ENCODE data around the gene DCST2. TPM values are rescaled to one million over a fixed set of nuclear protein-coding genes. Genes with fewer than 3 reads are reported as not detected.

DCST2 gene
- total RNA-seq, 2 experiments from 2014 or later: 0.46 to 0.67 TPM

GRCh38 chr1:155049651-155050559, 16.3 kb upstream of the DCST2 start:
- H3K27ac Mint-ChIP-seq: peak overlapping the region; percentile 51

GRCh38 chr1:155048449-155049334, 15.1 kb upstream of the DCST2 start:
- Mint-ChIP-seq H3K4me3 (no peak overlapping the region), H3K27me3 (no peaks in the 10 kb centered on the region), H3K27ac (no peak overlapping the region), H3K36me3 (ENCODE audit: low read depth) (no peaks in the 10 kb centered on the region), H3K4me1 (peaks cover 31% of the 10 kb centered on the region), H3K9me3 (ENCODE audit: low read depth) (no peaks in the 10 kb centered on the region)
- intact Hi-C loops (cut with DNase I, micrococcal nuclease): no loop called here
- ChIA-PET CTCF (interaction anchor here (1.0 to 1.5 kb wide), 4 partner anchors 32 to 64 kb away, joined by 3 to 5 read pairs (median 4); no protein-coding TSS in a partner anchor), POLR2A (interaction anchor here (0.7 kb wide), 1 partner anchor 112 kb away, joined by 3 read pairs; the partner anchor contains the start of gene PMVK)
- no peak for DNase-seq
- ATAC-seq: no peak

More at GRCh38 chr1:155049651-155050559, 16.3 kb upstream of the DCST2 start:
- CTCF ChIA-PET: interaction anchor here (0.6 to 3.1 kb wide), 11 partner anchors 11 to 1059 kb away, joined by 3 to 26 read pairs (median 3); partner anchors contain the start of genes KRTCAP2 and TRIM46
- ATAC-seq (no peak), DNase-seq (no peak)
- POLR2A ChIA-PET: interaction anchor here (0.6 to 1.3 kb wide), 3 partner anchors 35 to 114 kb away, joined by 3 to 4 read pairs (median 3); partner anchors contain the start of gene PMVK
- Mint-ChIP-seq H3K36me3 (ENCODE audit: low read depth) (no peaks in the 10 kb centered on the region), H3K4me3 (peak overlapping the region; percentile 74), H3K4me1 (peaks cover 26% of the 10 kb centered on the region), H3K27me3 (no peaks in the 10 kb centered on the region), H3K9me3 (ENCODE audit: low read depth) (no peaks in the 10 kb centered on the region)
- intact Hi-C loops (cut with DNase I, micrococcal nuclease): loop anchor here (1.0 to 5.0 kb wide), 5 partner anchors 33 to 123 kb away; partner anchors contain the start of genes FLAD1 (in 1 of the 2), KRTCAP2 (in 1 of the 2), PYGO2 (in 1 of the 2) and TRIM46 (in 1 of the 2)

- DNase-seq (peak; percentile 81), ATAC-seq (peak; percentile 98)
- POLR2A ChIA-PET: no interaction called here
- CTCF ChIA-PET: interaction anchor here (0.5 to 6.5 kb wide), 22 partner anchors 8 to 295 kb away, joined by 3 to 67 read pairs (median 4); partner anchors contain the start of genes DCST1, DCST2 and KRTCAP2
- no peaks in the 10 kb centered on the region for H3K27me3 Mint-ChIP-seq
- no peaks in the 10 kb centered on the region for H3K36me3 Mint-ChIP-seq (ENCODE audit: low read depth)
- H3K27ac Mint-ChIP-seq: no peak overlapping the region
- no peaks in the 10 kb centered on the region for H3K9me3 Mint-ChIP-seq (ENCODE audit: low read depth)
- H3K4me3 Mint-ChIP-seq: no peak overlapping the region
- peaks cover 15% of the 10 kb centered on the region for H3K4me1 Mint-ChIP-seq
- intact Hi-C loops (cut with DNase I, micrococcal nuclease): loop anchor here (1.0 kb wide), 2 partner anchors 16 to 39 kb away; no protein-coding TSS in a partner anchor
Observed at GRCh38 chr1:155044812-155045657, 11.5 kb upstream of the DCST2 start.

- ChIA-PET POLR2A (no interaction called here), CTCF (interaction anchor here (0.5 to 6.5 kb wide), 23 partner anchors 8 to 453 kb away, joined by 3 to 67 read pairs (median 4); partner anchors contain the start of genes DCST1, DCST2 and KRTCAP2)
- DNase-seq (no peak), ATAC-seq (no peak)
- no peaks in the 10 kb centered on the region for H3K27me3 Mint-ChIP-seq
- H3K27ac Mint-ChIP-seq: no peak overlapping the region
- no peaks in the 10 kb centered on the region for H3K36me3 Mint-ChIP-seq (ENCODE audit: low read depth)
- H3K9me3 Mint-ChIP-seq (ENCODE audit: low read depth): no peaks in the 10 kb centered on the region
- intact Hi-C loops (cut with DNase I, micrococcal nuclease): no loop called here
- peaks cover 11% of the 10 kb centered on the region for H3K4me1 Mint-ChIP-seq
- no peak overlapping the region for H3K4me3 Mint-ChIP-seq
Observed at GRCh38 chr1:155044365-155044764, 10.8 kb upstream of the DCST2 start.

- Mint-ChIP-seq H3K4me1 (peaks cover 11% of the 10 kb centered on the region), H3K9me3 (ENCODE audit: low read depth) (no peaks in the 10 kb centered on the region), H3K36me3 (ENCODE audit: low read depth) (no peaks in the 10 kb centered on the region), H3K27me3 (no peaks in the 10 kb centered on the region), H3K27ac (no peak overlapping the region), H3K4me3 (no peak overlapping the region)
- intact Hi-C loops (cut with DNase I, micrococcal nuclease): no loop called here
- POLR2A ChIA-PET: no interaction called here
- no peak for ATAC-seq
- CTCF ChIA-PET: interaction anchor here (0.6 to 6.5 kb wide), 19 partner anchors 9 to 452 kb away, joined by 3 to 67 read pairs (median 4); partner anchors contain the start of gene KRTCAP2
- no peak for DNase-seq
Observed at GRCh38 chr1:155043793-155044192, 10.2 kb upstream of the DCST2 start.

GRCh38 chr1:155043301-155043702, 9.7 kb upstream of the DCST2 start:
- ChIA-PET POLR2A (no interaction called here), CTCF (interaction anchor here (0.6 to 6.5 kb wide), 8 partner anchors 9 to 130 kb away, joined by 3 to 67 read pairs (median 6); partner anchors contain the start of gene KRTCAP2)
- ATAC-seq: no peak
- Mint-ChIP-seq H3K27ac (no peak overlapping the region), H3K36me3 (ENCODE audit: low read depth) (no peaks in the 10 kb centered on the region), H3K27me3 (no peaks in the 10 kb centered on the region), H3K9me3 (ENCODE audit: low read depth) (no peaks in the 10 kb centered on the region), H3K4me1 (peaks cover 11% of the 10 kb centered on the region), H3K4me3 (no peak overlapping the region)
- intact Hi-C loops (cut with DNase I, micrococcal nuclease): no loop called here
- no peak for DNase-seq

GRCh38 chr1:155042789-155043188, 9.2 kb upstream of the DCST2 start:
- H3K9me3 Mint-ChIP-seq (ENCODE audit: low read depth): no peaks in the 10 kb centered on the region
- H3K4me3 Mint-ChIP-seq: no peak overlapping the region
- H3K27ac Mint-ChIP-seq: no peak overlapping the region
- no peaks in the 10 kb centered on the region for H3K27me3 Mint-ChIP-seq
- ChIA-PET POLR2A (no interaction called here), CTCF (interaction anchor here (1.0 to 6.5 kb wide), 4 partner anchors 8 to 42 kb away, joined by 3 to 67 read pairs (median 9); partner anchors contain the start of gene ADAM15)
- intact Hi-C loops (cut with DNase I, micrococcal nuclease): no loop called here
- H3K36me3 Mint-ChIP-seq (ENCODE audit: low read depth): no peaks in the 10 kb centered on the region
- ATAC-seq (no peak), DNase-seq (no peak)
- H3K4me1 Mint-ChIP-seq: peaks cover 11% of the 10 kb centered on the region

- ChIA-PET POLR2A (no interaction called here), CTCF (interaction anchor here (0.8 to 6.5 kb wide), 6 partner anchors 12 to 494 kb away, joined by 3 to 67 read pairs (median 4); no protein-coding TSS in a partner anchor)
- no peaks in the 10 kb centered on the region for H3K36me3 Mint-ChIP-seq (ENCODE audit: low read depth)
- intact Hi-C loops (cut with DNase I, micrococcal nuclease): no loop called here
- peaks cover 10% of the 10 kb centered on the region for H3K4me1 Mint-ChIP-seq
- H3K27ac Mint-ChIP-seq: no peak overlapping the region
- no peak overlapping the region for H3K4me3 Mint-ChIP-seq
- no peak for ATAC-seq
- no peak for DNase-seq
- no peaks in the 10 kb centered on the region for H3K9me3 Mint-ChIP-seq (ENCODE audit: low read depth)
- no peaks in the 10 kb centered on the region for H3K27me3 Mint-ChIP-seq
Observed at GRCh38 chr1:155040358-155041093, 6.9 kb upstream of the DCST2 start.

- ChIA-PET POLR2A (no interaction called here), CTCF (interaction anchor here (0.7 to 3.3 kb wide), 3 partner anchors 17 to 46 kb away, joined by 3 to 12 read pairs (median 3); no protein-coding TSS in a partner anchor)
- no peak overlapping the region for H3K4me3 Mint-ChIP-seq
- no peak for DNase-seq
- intact Hi-C loops (cut with DNase I, micrococcal nuclease): no loop called here
- no peaks in the 10 kb centered on the region for H3K27me3 Mint-ChIP-seq
- no peak for ATAC-seq
- no peaks in the 10 kb centered on the region for H3K4me1 Mint-ChIP-seq
- H3K27ac Mint-ChIP-seq: no peak overlapping the region
- H3K9me3 Mint-ChIP-seq (ENCODE audit: low read depth): no peaks in the 10 kb centered on the region
- no peaks in the 10 kb centered on the region for H3K36me3 Mint-ChIP-seq (ENCODE audit: low read depth)
Observed at GRCh38 chr1:155039308-155039669, 5.7 kb upstream of the DCST2 start.

Measured in activated CD4-positive, alpha-beta T cell treated with anti-CD3 and anti-CD28 coated beads for 36 hours (primary cell).